Upper lobe of left lung (tissue), 6 donors: Measurements from ENCODE around the gene SMKR1. TPM values are rescaled to one million over a fixed set of nuclear protein-coding genes. Genes with fewer than 3 reads are reported as not detected.
A peak's percentile ranks its signal among the peaks of the same experiment; 100 is the strongest.

Experiments used
- ATAC-seq, 2 donors: fragments of 200-7000 bp; cut with Tn5 transposase; one replicate each; pipeline ENCODE4 v1.9.1; 2022; ENCODE audit warnings: mild to moderate bottlenecking in 2 of 2, moderate library complexity in 2 of 2; ENCODE audit not compliant: low FRiP score in 2 of 2
- DNase-seq, 2 donors: peaks; one replicate each; pipeline ENCODE4 v3.0.0-alpha.2; 2019 to 2020
- H3K27ac ChIP-seq, 4 donors: fragments of 200-600 bp; sonication (generic); one replicate each; pipeline ENCODE4 v1.5.1; 2016 to 2019
- H3K27me3 ChIP-seq, 4 donors: fragments of 200-600 bp; sonication (generic); one replicate each; pipeline ENCODE4 v1.5.1; 2017 to 2019
- H3K36me3 ChIP-seq, 4 donors: fragments of 200-600 bp; sonication (generic); one replicate each; pipeline ENCODE4 v1.5.1; 2016 to 2019
- H3K4me1 ChIP-seq, 4 donors: fragments of 200-600 bp; sonication (generic); one replicate each; pipeline ENCODE4 v1.5.1; 2018 to 2019
- H3K4me3 ChIP-seq, 4 donors: fragments of 200-600 bp; sonication (generic); one replicate each; pipeline ENCODE4 v1.5.1; 2017 to 2019; ENCODE audit warnings: mild to moderate bottlenecking in 2 of 4, moderate library complexity in 1 of 4
- H3K9me3 ChIP-seq, 4 donors: fragments of 200-600 bp; sonication (generic); one replicate each; pipeline ENCODE4 v1.5.1; 2018 to 2019
- EP300 ChIP-seq, 4 donors: sonication (generic); formaldehyde crosslinking; IDR thresholded peaks; one replicate each; pipeline ENCODE4 v1.5.1; 2017; ENCODE audit warnings: antibody characterized with exemption in 4 of 4, control low read depth in 2 of 4
- POLR2A ChIP-seq, 4 donors: fragments of 450-650 bp; IDR thresholded peaks; one replicate each; pipeline ENCODE4 v1.5.1; 2016 to 2017; ENCODE audit warnings: antibody characterized with exemption in 4 of 4, mild to moderate bottlenecking in 2 of 4
- POLR2AphosphoS5 ChIP-seq, 2 donors: sonication (generic); formaldehyde crosslinking; IDR thresholded peaks; one replicate each; pipeline ENCODE4 v1.5.1; 2017; ENCODE audit warnings: antibody characterized with exemption in 2 of 2
- WGBS, 2 donors: methylation state at CpG; one replicate each; pipeline ENCODE4 v1.1.5; 2017 to 2018; 5-methylcytosine and 5-hydroxymethylcytosine counted together
- total RNA-seq, 6 donors: library from RNA; depleted of rRNA in 4 of 6; stranded (reverse); fragments of >200 nt in 4 of 6; gene quantifications; one replicate each; pipeline versions ENCODE4 v1.1.0 to v1.2.1, GENCODE V29; 2016 to 2021
- TF ChIP-seq, protein P1 (sequence below), 6 experiments: fragments of 450-650 bp in 4 of 6; fragments of 200-600 bp in 2 of 6; sonication (generic) in 2 of 6; IDR thresholded peaks; one replicate each; pipeline ENCODE4 v1.5.1; 2016 to 2019; ENCODE audit warnings: antibody characterized with exemption in 6 of 6
- donor health status: DM: no; HTN: no; CAD: no; lungs with moderate emphysema.
- donor health status: DM: no; HTN: yes; CAD: no; lungs with severe emphysema.

The SMKR1 gene
- total RNA-seq, 6 donors from 2014 or later, result 0.76 to 3.2 (median 0.94) TPM; not detected in 2

DNA sequence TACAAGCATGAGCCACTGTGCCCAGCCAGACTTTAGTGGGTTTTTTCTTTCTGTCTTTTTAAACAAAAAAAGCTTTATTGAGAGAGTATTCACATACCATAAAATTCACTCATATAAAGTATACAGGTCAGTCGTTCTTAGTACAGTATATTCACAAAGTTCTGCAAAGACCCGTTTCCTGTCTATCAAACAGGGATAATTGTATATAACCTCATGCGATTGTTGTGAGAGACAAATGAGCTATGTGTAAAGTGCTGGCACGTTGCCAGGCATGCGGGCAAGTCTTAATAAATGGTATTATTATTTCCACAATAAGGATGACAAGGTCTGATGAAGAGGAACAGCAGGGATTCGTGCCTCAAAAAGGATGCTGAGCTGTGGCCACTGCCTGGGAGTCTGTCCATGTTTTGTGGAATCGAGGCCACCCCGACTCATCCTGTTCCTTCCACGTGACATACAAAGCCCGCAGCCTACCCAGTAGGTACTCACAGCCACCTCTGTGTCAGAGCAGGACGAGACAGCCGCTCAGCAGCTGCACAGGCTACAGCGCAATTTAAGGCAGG lies 51.6 kb downstream of the SMKR1 start:
- H3K27ac ChIP-seq, result no peak overlapping the region
- H3K36me3 ChIP-seq, result no peaks in the 10 kb centered on the region
- WGBS, 2 donors, result 26 to 36% methylated on average over 13 of the region's 13 CpGs
- no peaks in the 10 kb centered on the region for H3K27me3 ChIP-seq
- no peaks in the 10 kb centered on the region for H3K4me1 ChIP-seq
- H3K4me3 ChIP-seq, result no peak overlapping the region
- no peak for TF ChIP-seq POLR2AphosphoS5 (IDR thresholded peaks at IDR 0.05)
- no peak for TF ChIP-seq POLR2A (IDR thresholded peaks at IDR 0.05)
- no peak for TF ChIP-seq EP300 (IDR thresholded peaks at IDR 0.05)
- TF ChIP-seq, protein P1, sequence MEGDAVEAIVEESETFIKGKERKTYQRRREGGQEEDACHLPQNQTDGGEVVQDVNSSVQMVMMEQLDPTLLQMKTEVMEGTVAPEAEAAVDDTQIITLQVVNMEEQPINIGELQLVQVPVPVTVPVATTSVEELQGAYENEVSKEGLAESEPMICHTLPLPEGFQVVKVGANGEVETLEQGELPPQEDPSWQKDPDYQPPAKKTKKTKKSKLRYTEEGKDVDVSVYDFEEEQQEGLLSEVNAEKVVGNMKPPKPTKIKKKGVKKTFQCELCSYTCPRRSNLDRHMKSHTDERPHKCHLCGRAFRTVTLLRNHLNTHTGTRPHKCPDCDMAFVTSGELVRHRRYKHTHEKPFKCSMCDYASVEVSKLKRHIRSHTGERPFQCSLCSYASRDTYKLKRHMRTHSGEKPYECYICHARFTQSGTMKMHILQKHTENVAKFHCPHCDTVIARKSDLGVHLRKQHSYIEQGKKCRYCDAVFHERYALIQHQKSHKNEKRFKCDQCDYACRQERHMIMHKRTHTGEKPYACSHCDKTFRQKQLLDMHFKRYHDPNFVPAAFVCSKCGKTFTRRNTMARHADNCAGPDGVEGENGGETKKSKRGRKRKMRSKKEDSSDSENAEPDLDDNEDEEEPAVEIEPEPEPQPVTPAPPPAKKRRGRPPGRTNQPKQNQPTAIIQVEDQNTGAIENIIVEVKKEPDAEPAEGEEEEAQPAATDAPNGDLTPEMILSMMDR (IDR thresholded peaks at IDR 0.05), result no peak
- ATAC-seq (no peak), DNase-seq (peak in 1 of 2 donors; percentile 25)
- no peaks in the 10 kb centered on the region for H3K9me3 ChIP-seq

DNA sequence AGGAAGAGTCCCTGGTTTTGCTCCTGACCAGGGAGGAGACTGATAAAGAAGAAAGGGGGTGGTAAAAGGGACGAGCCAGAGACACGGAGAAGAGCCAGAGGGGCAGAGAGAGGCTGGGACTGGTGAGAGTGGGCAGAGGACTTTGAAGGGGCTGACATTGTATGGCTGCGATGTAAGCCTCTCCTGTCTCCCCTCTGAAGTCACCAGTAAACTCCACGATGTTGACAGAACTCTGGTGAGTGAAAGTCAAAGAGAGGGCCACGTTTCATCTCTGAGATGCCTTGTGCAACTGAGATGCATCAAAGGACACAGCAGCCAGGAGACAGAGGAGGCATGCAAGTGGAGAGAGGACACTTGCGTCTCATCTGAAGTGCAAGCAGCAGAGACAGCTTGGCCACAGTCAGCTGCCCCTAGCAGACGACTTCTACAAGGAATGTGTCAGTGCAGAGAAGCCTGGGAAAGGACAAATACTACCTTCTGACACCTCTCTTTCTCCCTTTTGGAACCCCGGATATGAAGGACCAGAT lies 54.3 kb downstream of the SMKR1 start:
- TF ChIP-seq POLR2A (IDR thresholded peaks at IDR 0.05) (no peak), POLR2AphosphoS5 (IDR thresholded peaks at IDR 0.05) (no peak), EP300 (IDR thresholded peaks at IDR 0.05) (no peak)
- TF ChIP-seq, protein P1 (IDR thresholded peaks at IDR 0.05), result no peak
- Histone ChIP-seq H3K4me3 (no peak overlapping the region), H3K27me3 (no peaks in the 10 kb centered on the region), H3K27ac (no peak overlapping the region), H3K4me1 (peaks cover 2 to 4% (median 2%) of the 10 kb centered on the region in 4 donors), H3K9me3 (no peaks in the 10 kb centered on the region), H3K36me3 (no peaks in the 10 kb centered on the region)
- DNase-seq, result no peak
- 46 to 57% methylated on average over 8 of the region's 8 CpGs for WGBS, 2 donors
- no peak for ATAC-seq

DNA sequence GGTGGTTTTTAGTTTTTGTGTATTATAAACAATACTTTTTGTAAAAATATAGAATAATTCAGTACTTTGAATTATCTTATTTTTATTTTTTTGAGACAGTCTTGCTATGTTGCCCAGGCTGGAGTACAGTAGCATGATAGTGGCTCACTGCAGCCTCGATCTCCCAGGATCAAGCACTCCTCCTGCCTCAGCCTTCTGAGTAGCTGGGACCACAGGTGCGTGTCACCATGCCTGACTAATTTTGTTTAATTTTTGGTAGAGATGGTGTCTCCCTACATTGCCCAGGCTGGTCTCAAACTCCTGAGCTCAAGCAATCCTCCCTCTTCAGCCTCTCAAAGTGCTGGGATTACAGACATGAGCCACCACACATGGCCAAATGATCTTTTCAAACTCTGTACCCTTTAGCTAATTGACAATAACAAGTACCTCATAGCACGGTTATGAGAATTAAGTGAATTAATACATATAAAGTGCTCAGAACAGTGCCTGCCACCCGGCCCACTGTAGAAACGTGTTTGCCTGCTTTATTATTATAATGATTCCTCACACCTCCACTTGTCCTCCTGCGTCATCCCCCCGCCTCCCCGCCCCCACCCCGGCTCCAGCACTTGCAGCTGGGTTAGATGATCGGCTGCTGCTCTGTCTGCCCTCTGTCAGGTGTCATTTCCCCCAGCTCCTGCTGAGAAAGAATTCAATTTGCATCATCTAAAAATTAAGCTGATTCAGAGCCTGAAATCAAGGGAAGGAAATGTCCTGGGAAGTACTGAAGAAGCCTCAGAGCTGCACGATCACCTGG lies 55.6 kb downstream of the SMKR1 start:
- peaks cover 2 to 4% (median 3%) of the 10 kb centered on the region in 4 donors for H3K4me1 ChIP-seq
- TF ChIP-seq EP300 (IDR thresholded peaks at IDR 0.05) (no peak), POLR2A (IDR thresholded peaks at IDR 0.05) (no peak), POLR2AphosphoS5 (IDR thresholded peaks at IDR 0.05) (no peak)
- TF ChIP-seq, protein P1 (IDR thresholded peaks at IDR 0.05), result no peak
- no peaks in the 10 kb centered on the region for H3K27me3 ChIP-seq
- DNase-seq, result no peak
- H3K4me3 ChIP-seq, result no peak overlapping the region
- no peaks in the 10 kb centered on the region for H3K9me3 ChIP-seq
- no peaks in the 10 kb centered on the region for H3K36me3 ChIP-seq
- 65 to 73% methylated on average over 11 of the region's 11 CpGs for WGBS, 2 donors
- no peak overlapping the region for H3K27ac ChIP-seq
- no peak for ATAC-seq

DNA sequence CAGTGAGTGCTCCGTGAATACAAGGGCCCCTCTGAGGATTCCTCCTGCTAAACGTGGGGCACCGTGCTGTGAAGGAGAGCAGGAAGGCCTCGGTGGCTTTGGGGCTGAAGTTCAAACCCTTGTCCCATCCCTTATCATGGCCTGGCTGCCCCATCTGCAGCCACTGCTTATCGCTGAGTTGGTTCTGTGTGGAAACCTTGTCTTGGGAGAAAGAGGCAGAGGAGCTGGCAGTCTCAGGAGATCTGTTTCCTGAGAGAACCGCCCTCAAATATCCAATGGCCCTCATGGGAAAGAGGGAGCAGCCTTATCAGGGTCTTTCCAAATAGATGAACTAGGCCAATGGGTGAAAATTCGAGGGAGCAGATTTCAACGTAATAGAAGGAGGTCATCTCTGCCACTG lies 57.2 kb downstream of the SMKR1 start:
- 71 to 94% methylated on average over 6 to 8 of the region's 8 CpGs for WGBS, 2 donors
- Histone ChIP-seq H3K36me3 (no peaks in the 10 kb centered on the region), H3K9me3 (no peaks in the 10 kb centered on the region), H3K4me3 (no peak overlapping the region), H3K27ac (no peak overlapping the region), H3K27me3 (no peaks in the 10 kb centered on the region), H3K4me1 (peaks cover 2 to 4% (median 3%) of the 10 kb centered on the region in 4 donors)
- TF ChIP-seq POLR2AphosphoS5 (IDR thresholded peaks at IDR 0.05) (no peak), EP300 (IDR thresholded peaks at IDR 0.05) (no peak), POLR2A (IDR thresholded peaks at IDR 0.05) (no peak)
- TF ChIP-seq, protein P1 (IDR thresholded peaks at IDR 0.05), result no peak
- no peak for DNase-seq
- ATAC-seq, result no peak
